HepG2 (cell line): ENCODE results near the gene GALNT10. TPM values are rescaled to one million over a fixed set of nuclear protein-coding genes. Genes with fewer than 3 reads are reported as not detected.

ENCODE experiments used
- BCL6 ChIP-seq: IDR thresholded peaks from 2 replicates; pipeline ENCODE4 v1.6.1; 2016; ENCODE audit warnings: missing genetic modification reagents, missing compliant biosample characterization
- KAT2B ChIP-seq: fragments of 150-350 bp; IDR thresholded peaks from 2 replicates; pipeline ENCODE4 v1.6.1; 2014; ENCODE audit warnings: low read depth, low read length, borderline replicate concordance
- MIXL1 ChIP-seq: IDR thresholded peaks from 2 replicates; pipeline ENCODE4 v1.6.1; 2016
- SMARCE1 ChIP-seq: fragments of 450-650 bp; IDR thresholded peaks from 2 replicates; pipeline ENCODE4 v1.6.1; 2017; ENCODE audit warnings: borderline replicate concordance
- SP4 ChIP-seq: sonication (generic); formaldehyde crosslinking; IDR thresholded peaks from 2 replicates; pipeline ENCODE4 v1.8.1; 2023; ENCODE audit warnings: mild to moderate bottlenecking, missing genetic modification reagents
- TBX2 ChIP-seq: sonication (generic); formaldehyde crosslinking; IDR thresholded peaks from 2 replicates; pipeline ENCODE4 v1.5.0; 2020; ENCODE audit warnings: missing genetic modification reagents, mild to moderate bottlenecking, borderline replicate concordance
- TRIM24 ChIP-seq: sonication (generic); formaldehyde crosslinking; IDR thresholded peaks from 2 replicates; pipeline ENCODE4 v1.8.0; 2022; ENCODE audit warnings: mild to moderate bottlenecking, missing genetic modification reagents
- ZFY ChIP-seq: sonication (generic); formaldehyde crosslinking; IDR thresholded peaks from 2 replicates; pipeline ENCODE4 v1.4.0; 2020; ENCODE audit warnings: missing genetic modification reagents
- ZKSCAN8 ChIP-seq: IDR thresholded peaks from 2 replicates; pipeline ENCODE4 v1.6.1; 2016; ENCODE audit warnings: borderline replicate concordance, missing genetic modification reagents, missing compliant biosample characterization
- ZNF24 ChIP-seq: fragments of 450-650 bp; IDR thresholded peaks from 2 replicates; pipeline ENCODE4 v1.6.1; 2017; ENCODE audit warnings: antibody characterized with exemption, mild to moderate bottlenecking
- ZNF564 ChIP-seq: sonication (generic); formaldehyde crosslinking; IDR thresholded peaks from 2 replicates; pipeline ENCODE4 v1.8.1; 2023; ENCODE audit warnings: mild to moderate bottlenecking, missing genetic modification reagents
- ZNF589 ChIP-seq: sonication (generic); formaldehyde crosslinking; conservative IDR thresholded peaks from 2 replicates; pipeline ENCODE4 v1.8.0; 2022; ENCODE audit warnings: mild to moderate bottlenecking, moderate library complexity, missing genetic modification reagents
- polyA plus RNA-seq, 8 experiments: library from polyadenylated mRNA; depleted of rRNA in 3 of 8; stranded (reverse) in 7 of 8; unstranded in 1 of 8; fragments of >200 nt; fragmentation: Illumina TruSeq in 4 of 8; extraction: Trizol in 4 of 8; gene quantifications; 2 replicates each; pipeline versions ENCODE4 v1.2.1 to v1.2.3, GENCODE V29; 2011 to 2016; ENCODE audit warnings: low read depth in 4 of 8, missing spikeins in 1 of 8, mixed read lengths in 1 of 8; ENCODE audit not compliant: insufficient read depth in 1 of 8
- total RNA-seq, 5 experiments: library from RNA; depleted of rRNA; stranded (reverse); fragments of >200 nt; fragmentation: Illumina TruSeq; extraction: Trizol; gene quantifications; 2 replicates each; pipeline ENCODE4 v1.2.3, GENCODE V29; 2016; ENCODE audit warnings: low read depth in 1 of 5
- TF ChIP-seq, protein P1 (sequence below): sonication (generic); formaldehyde crosslinking; IDR thresholded peaks from 2 replicates; pipeline ENCODE4 v1.4.0; 2020; ENCODE audit warnings: missing genetic modification reagents
- TF ChIP-seq, protein P2 (sequence below): sonication (generic); formaldehyde crosslinking; conservative IDR thresholded peaks from 2 replicates; pipeline ENCODE4 v1.8.0; 2022; ENCODE audit warnings: mild to moderate bottlenecking, moderate library complexity, missing genetic modification reagents
- TF ChIP-seq, protein P3 (sequence below): sonication (generic); formaldehyde crosslinking; IDR thresholded peaks from 2 replicates; pipeline ENCODE4 v1.4.0; 2020; ENCODE audit warnings: low read depth, mild to moderate bottlenecking, missing genetic modification reagents
- TF ChIP-seq, protein P4 (sequence below), 2 experiments: sonication (generic) in 1 of 2; formaldehyde crosslinking in 1 of 2; IDR thresholded peaks; 2 replicates each; pipeline versions ENCODE4 v1.6.1 to v1.9.0; 2014 to 2022; ENCODE audit warnings: antibody characterized with exemption in 1 of 2, borderline replicate concordance in 1 of 2, inconsistent platforms in 1 of 2, low read depth in 1 of 2, missing genetic modification reagents in 1 of 2

GALNT10 gene
- total and polyA plus RNA-seq, 2 of the 13 experiments (the other 11 are each of a cell fraction or from before 2014, with no cell fraction given), result 8.1 to 11.2 TPM

DNA sequence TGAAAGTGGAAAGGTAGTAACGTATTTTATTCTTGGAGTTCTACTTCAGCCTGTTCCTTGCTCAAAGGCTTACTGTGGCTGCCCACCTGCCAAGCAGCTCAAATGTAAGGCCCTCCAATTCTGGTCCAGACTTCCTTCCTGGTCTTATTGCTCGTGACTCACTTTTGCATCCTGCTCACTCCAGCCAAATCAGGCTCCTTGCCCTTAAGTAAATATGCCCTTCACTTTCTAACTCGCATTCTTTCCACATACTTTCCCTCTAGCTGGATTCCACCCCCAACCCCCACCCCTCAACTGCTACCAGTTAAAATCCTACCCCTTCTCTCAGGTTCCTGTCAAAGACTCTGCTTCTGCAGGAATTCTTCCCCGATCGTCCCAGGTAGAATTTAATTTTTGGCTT is 96.6 kb downstream of the GALNT10 start (continued):
- TF ChIP-seq SP4 (CRISPR knock-in tag) (no peak), KAT2B (no peak), ZNF564 (no peak), TBX2 (CRISPR knock-in tag) (no peak), ZFY (CRISPR knock-in tag) (no peak), MIXL1 (CRISPR knock-in tag) (no peak), SMARCE1 (no peak), ZKSCAN8 (CRISPR knock-in tag) (no peak), ZNF24 (no peak), ZNF589 (CRISPR knock-in tag) (no peak), BCL6 (no peak), TRIM24 (CRISPR knock-in tag) (no peak)
- TF ChIP-seq, protein P1, sequence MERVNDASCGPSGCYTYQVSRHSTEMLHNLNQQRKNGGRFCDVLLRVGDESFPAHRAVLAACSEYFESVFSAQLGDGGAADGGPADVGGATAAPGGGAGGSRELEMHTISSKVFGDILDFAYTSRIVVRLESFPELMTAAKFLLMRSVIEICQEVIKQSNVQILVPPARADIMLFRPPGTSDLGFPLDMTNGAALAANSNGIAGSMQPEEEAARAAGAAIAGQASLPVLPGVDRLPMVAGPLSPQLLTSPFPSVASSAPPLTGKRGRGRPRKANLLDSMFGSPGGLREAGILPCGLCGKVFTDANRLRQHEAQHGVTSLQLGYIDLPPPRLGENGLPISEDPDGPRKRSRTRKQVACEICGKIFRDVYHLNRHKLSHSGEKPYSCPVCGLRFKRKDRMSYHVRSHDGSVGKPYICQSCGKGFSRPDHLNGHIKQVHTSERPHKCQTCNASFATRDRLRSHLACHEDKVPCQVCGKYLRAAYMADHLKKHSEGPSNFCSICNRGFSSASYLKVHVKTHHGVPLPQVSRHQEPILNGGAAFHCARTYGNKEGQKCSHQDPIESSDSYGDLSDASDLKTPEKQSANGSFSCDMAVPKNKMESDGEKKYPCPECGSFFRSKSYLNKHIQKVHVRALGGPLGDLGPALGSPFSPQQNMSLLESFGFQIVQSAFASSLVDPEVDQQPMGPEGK (CRISPR knock-in tag), result peak; percentile 46; the same call in 1 of the 2 replicates
- TF ChIP-seq, protein P2, sequence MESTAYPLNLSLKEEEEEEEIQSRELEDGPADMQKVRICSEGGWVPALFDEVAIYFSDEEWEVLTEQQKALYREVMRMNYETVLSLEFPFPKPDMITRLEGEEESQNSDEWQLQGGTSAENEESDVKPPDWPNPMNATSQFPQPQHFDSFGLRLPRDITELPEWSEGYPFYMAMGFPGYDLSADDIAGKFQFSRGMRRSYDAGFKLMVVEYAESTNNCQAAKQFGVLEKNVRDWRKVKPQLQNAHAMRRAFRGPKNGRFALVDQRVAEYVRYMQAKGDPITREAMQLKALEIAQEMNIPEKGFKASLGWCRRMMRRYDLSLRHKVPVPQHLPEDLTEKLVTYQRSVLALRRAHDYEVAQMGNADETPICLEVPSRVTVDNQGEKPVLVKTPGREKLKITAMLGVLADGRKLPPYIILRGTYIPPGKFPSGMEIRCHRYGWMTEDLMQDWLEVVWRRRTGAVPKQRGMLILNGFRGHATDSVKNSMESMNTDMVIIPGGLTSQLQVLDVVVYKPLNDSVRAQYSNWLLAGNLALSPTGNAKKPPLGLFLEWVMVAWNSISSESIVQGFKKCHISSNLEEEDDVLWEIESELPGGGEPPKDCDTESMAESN (CRISPR knock-in tag), result no peak
- TF ChIP-seq, protein P3, sequence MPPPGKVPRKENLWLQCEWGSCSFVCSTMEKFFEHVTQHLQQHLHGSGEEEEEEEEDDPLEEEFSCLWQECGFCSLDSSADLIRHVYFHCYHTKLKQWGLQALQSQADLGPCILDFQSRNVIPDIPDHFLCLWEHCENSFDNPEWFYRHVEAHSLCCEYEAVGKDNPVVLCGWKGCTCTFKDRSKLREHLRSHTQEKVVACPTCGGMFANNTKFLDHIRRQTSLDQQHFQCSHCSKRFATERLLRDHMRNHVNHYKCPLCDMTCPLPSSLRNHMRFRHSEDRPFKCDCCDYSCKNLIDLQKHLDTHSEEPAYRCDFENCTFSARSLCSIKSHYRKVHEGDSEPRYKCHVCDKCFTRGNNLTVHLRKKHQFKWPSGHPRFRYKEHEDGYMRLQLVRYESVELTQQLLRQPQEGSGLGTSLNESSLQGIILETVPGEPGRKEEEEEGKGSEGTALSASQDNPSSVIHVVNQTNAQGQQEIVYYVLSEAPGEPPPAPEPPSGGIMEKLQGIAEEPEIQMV (CRISPR knock-in tag), result no peak
- TF ChIP-seq, protein P4, sequence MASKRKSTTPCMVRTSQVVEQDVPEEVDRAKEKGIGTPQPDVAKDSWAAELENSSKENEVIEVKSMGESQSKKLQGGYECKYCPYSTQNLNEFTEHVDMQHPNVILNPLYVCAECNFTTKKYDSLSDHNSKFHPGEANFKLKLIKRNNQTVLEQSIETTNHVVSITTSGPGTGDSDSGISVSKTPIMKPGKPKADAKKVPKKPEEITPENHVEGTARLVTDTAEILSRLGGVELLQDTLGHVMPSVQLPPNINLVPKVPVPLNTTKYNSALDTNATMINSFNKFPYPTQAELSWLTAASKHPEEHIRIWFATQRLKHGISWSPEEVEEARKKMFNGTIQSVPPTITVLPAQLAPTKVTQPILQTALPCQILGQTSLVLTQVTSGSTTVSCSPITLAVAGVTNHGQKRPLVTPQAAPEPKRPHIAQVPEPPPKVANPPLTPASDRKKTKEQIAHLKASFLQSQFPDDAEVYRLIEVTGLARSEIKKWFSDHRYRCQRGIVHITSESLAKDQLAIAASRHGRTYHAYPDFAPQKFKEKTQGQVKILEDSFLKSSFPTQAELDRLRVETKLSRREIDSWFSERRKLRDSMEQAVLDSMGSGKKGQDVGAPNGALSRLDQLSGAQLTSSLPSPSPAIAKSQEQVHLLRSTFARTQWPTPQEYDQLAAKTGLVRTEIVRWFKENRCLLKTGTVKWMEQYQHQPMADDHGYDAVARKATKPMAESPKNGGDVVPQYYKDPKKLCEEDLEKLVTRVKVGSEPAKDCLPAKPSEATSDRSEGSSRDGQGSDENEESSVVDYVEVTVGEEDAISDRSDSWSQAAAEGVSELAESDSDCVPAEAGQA (IDR thresholded peaks at IDR 0.05; ENCODE audit: low read depth), result no peak
- TF ChIP-seq, protein P4 (CRISPR knock-in tag; IDR thresholded peaks at IDR 0.05; ENCODE audit: borderline replicate concordance), result no peak
